SK-N-SH treated with all-trans-retinoic acid at 6 μM for 48 hours (cell line): Measurements from ENCODE around the gene TBCD.

Experiments used
- ARNTL ChIP-seq: fragments of 450-650 bp; formaldehyde crosslinking; IDR thresholded peaks from 2 replicates; pipeline ENCODE4 v1.5.0; 2020; ENCODE audit warnings: low read depth, mild to moderate bottlenecking, moderate library complexity, borderline replicate concordance
- ESRRG ChIP-seq: fragments of 250-450 bp; sonication (Bioruptor Pico); IDR thresholded peaks from 2 replicates; pipeline ENCODE4 v1.6.1; 2021; ENCODE audit warnings: mild to moderate bottlenecking
- OSR1 ChIP-seq: fragments of 250-450 bp; sonication (Bioruptor Pico); IDR thresholded peaks from 2 replicates; pipeline ENCODE4 v1.8.0; 2022; ENCODE audit warnings: moderate library complexity, mild to moderate bottlenecking, inconsistent platforms
- POU6F1 ChIP-seq: fragments of 250-450 bp; sonication (Bioruptor Pico); IDR thresholded peaks from 2 replicates; pipeline ENCODE4 v1.8.0; 2021; ENCODE audit warnings: low read depth, mild to moderate bottlenecking, moderate library complexity, borderline replicate concordance
- RARB ChIP-seq: fragments of 250-450 bp; sonication (Bioruptor Pico); IDR thresholded peaks from 2 replicates; pipeline ENCODE4 v1.8.0; 2021; ENCODE audit warnings: mild to moderate bottlenecking, moderate library complexity
- ZFP3 ChIP-seq: fragments of 250-450 bp; sonication (Bioruptor Pico); IDR thresholded peaks from 2 replicates; pipeline ENCODE4 v1.5.0; 2020; ENCODE audit warnings: mild to moderate bottlenecking, moderate library complexity
- ZFP30 ChIP-seq: fragments of 450-650 bp; formaldehyde crosslinking; IDR thresholded peaks from 2 replicates; pipeline ENCODE4 v1.5.0; 2022; ENCODE audit warnings: mild to moderate bottlenecking, moderate library complexity
- ZNF565 ChIP-seq: fragments of 450-650 bp; formaldehyde crosslinking; conservative IDR thresholded peaks from 2 replicates; pipeline ENCODE4 v1.5.0; 2020; ENCODE audit warnings: low read depth, mild to moderate bottlenecking, moderate library complexity
- ZNF70 ChIP-seq: fragments of 450-650 bp; formaldehyde crosslinking; IDR thresholded peaks from 2 replicates; pipeline ENCODE4 v1.5.0; 2020; ENCODE audit warnings: mild to moderate bottlenecking, moderate library complexity

GRCh38 chr17:82865774-82866395 is 114.0 kb downstream of the TBCD start:
- TF ChIP-seq ESRRG (no peak), POU6F1 (CRISPR knock-in tag) (no peak), ZFP3 (CRISPR knock-in tag) (no peak), RARB (CRISPR knock-in tag) (no peak), ZFP30 (no peak), ZNF565 (no peak), ARNTL (CRISPR knock-in tag) (no peak), OSR1 (CRISPR knock-in tag) (no peak), ZNF70 (CRISPR knock-in tag) (no peak)
